Astrocyte (in vitro differentiated cells and primary cell): ENCODE measurements around the gene PDE3A. TPM values are rescaled to one million over a fixed set of nuclear protein-coding genes. Genes with fewer than 3 reads are reported as not detected.

Experiments
- DNase-seq: peaks from one replicate; pipeline ENCODE4 v3.0.0-alpha.2; 2010; ENCODE audit warnings: low read depth
- FAIRE-seq: peaks from 2 replicates; lab custom pipeline; 2011; peaks lifted over from hg19 to GRCh38; lab: Jason Lieb, UNC
- H2AFZ ChIP-seq: 2 replicates; pipeline ENCODE4 v1.6.0; 2012; ENCODE audit warnings: low read depth, low read length, inconsistent platforms
- H3K27ac ChIP-seq: 2 replicates; pipeline ENCODE4 v1.5.1; 2011; ENCODE audit warnings: low read depth, low read length, inconsistent platforms
- H3K27me3 ChIP-seq: 2 replicates; pipeline ENCODE4 v1.6.0; 2011; ENCODE audit warnings: low read length, inconsistent platforms; ENCODE audit not compliant: insufficient read depth
- H3K36me3 ChIP-seq: 2 replicates; pipeline ENCODE4 v1.5.1; 2011; ENCODE audit warnings: low read length, inconsistent platforms; ENCODE audit not compliant: insufficient read depth
- H3K4me1 ChIP-seq: 2 replicates; pipeline ENCODE4 v1.5.1; 2011; ENCODE audit warnings: low read length, inconsistent platforms; ENCODE audit not compliant: insufficient read depth
- H3K4me2 ChIP-seq: 2 replicates; pipeline ENCODE4 v1.6.0; 2012; ENCODE audit warnings: low read length, inconsistent platforms
- H3K4me3 ChIP-seq: 2 replicates; pipeline ENCODE4 v1.5.1; 2011; ENCODE audit warnings: low read depth, mild to moderate bottlenecking, low read length, inconsistent platforms; ENCODE audit not compliant: insufficient read depth
- H3K79me2 ChIP-seq: 2 replicates; pipeline ENCODE4 v1.6.0; 2012; ENCODE audit warnings: mild to moderate bottlenecking, low read length, inconsistent platforms; ENCODE audit not compliant: insufficient read depth
- H3K9ac ChIP-seq: 2 replicates; pipeline ENCODE4 v1.6.0; 2012; ENCODE audit warnings: mild to moderate bottlenecking, low read length, inconsistent platforms
- H3K9me3 ChIP-seq: 2 replicates; pipeline ENCODE4 v1.5.1; 2012; ENCODE audit warnings: low read depth, mild to moderate bottlenecking, low read length, inconsistent platforms; ENCODE audit not compliant: insufficient read depth
- H4K20me1 ChIP-seq: 2 replicates; pipeline ENCODE4 v1.6.0; 2012; ENCODE audit warnings: low read length, inconsistent platforms; ENCODE audit not compliant: insufficient read depth
- H3K27ac Mint-ChIP-seq: one replicate; pipeline ENCODE4 v1.8.0; 2021; ENCODE audit warnings: mild to moderate bottlenecking, mixed read lengths; ENCODE audit not compliant: unreplicated experiment
- H3K27me3 Mint-ChIP-seq: one replicate; pipeline ENCODE4 v1.8.0; 2021; ENCODE audit warnings: low read depth, mixed read lengths; ENCODE audit not compliant: unreplicated experiment
- H3K36me3 Mint-ChIP-seq: one replicate; pipeline ENCODE4 v1.8.0; 2021; ENCODE audit warnings: low read depth, mixed read lengths; ENCODE audit not compliant: unreplicated experiment
- H3K4me1 Mint-ChIP-seq: one replicate; pipeline ENCODE4 v1.8.0; 2021; ENCODE audit warnings: low read depth, mixed read lengths; ENCODE audit not compliant: unreplicated experiment
- H3K4me3 Mint-ChIP-seq: one replicate; pipeline ENCODE4 v1.8.0; 2021; ENCODE audit warnings: mild to moderate bottlenecking, moderate library complexity, mixed read lengths; ENCODE audit not compliant: unreplicated experiment
- H3K9me3 Mint-ChIP-seq: one replicate; pipeline ENCODE4 v1.8.0; 2021; ENCODE audit warnings: mild to moderate bottlenecking, mixed read lengths; ENCODE audit not compliant: unreplicated experiment
- EZH2 ChIP-seq: IDR thresholded peaks from 2 replicates; pipeline ENCODE4 v1.6.1; 2012; ENCODE audit warnings: mild to moderate bottlenecking, low read length, inconsistent platforms; ENCODE audit not compliant: insufficient read depth
- total RNA-seq: library from RNA; stranded (reverse); gene quantifications from 2 replicates; pipeline ENCODE4 v1.2.1, GENCODE V29; 2021
- TF ChIP-seq, protein P1 (sequence below): IDR thresholded peaks from 2 replicates; pipeline ENCODE4 v1.5.1; 2011; ENCODE audit warnings: low read depth, mild to moderate bottlenecking, inconsistent platforms, low read length, moderate library complexity; ENCODE audit not compliant: insufficient read depth

The PDE3A gene
- total RNA-seq, 1 donor from 2014 or later: 1.7 TPM

DNA sequence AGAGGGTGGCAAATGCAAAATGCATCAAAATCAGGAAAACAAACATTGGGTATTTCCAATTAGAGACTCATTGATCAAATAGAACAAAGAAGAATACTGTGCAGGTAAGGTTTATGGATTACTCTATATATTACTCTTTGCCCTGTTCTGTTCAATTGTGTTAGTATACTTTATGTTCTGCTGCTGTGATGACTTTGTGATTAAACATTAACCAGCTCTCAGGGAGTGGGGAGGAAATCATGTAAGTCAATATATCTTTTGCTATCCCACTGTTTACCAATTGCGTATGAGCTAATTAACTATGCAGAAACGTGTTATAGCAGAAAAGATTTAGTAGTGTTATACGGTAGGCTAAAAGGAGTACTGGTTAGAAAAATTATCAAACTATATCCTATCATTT lies 129.4 kb downstream of the PDE3A start:
- H3K9me3 Mint-ChIP-seq: no peaks in the 10 kb centered on the region
- no peaks in the 10 kb centered on the region for H3K36me3 Mint-ChIP-seq
- Histone ChIP-seq H4K20me1 (no peaks in the 10 kb centered on the region), H3K4me3 (no peak overlapping the region), H3K4me2 (no peak overlapping the region), H2AFZ (no peak overlapping the region), H3K79me2 (no peaks in the 10 kb centered on the region), H3K9me3 (no peaks in the 10 kb centered on the region), H3K9ac (no peak overlapping the region), H3K4me1 (peaks cover 14% of the 10 kb centered on the region), H3K27ac (no peak overlapping the region), H3K36me3 (no peaks in the 10 kb centered on the region), H3K27me3 (no peaks in the 10 kb centered on the region)
- no peaks in the 10 kb centered on the region for H3K27me3 Mint-ChIP-seq
- no peak for TF ChIP-seq EZH2
- TF ChIP-seq, protein P1, sequence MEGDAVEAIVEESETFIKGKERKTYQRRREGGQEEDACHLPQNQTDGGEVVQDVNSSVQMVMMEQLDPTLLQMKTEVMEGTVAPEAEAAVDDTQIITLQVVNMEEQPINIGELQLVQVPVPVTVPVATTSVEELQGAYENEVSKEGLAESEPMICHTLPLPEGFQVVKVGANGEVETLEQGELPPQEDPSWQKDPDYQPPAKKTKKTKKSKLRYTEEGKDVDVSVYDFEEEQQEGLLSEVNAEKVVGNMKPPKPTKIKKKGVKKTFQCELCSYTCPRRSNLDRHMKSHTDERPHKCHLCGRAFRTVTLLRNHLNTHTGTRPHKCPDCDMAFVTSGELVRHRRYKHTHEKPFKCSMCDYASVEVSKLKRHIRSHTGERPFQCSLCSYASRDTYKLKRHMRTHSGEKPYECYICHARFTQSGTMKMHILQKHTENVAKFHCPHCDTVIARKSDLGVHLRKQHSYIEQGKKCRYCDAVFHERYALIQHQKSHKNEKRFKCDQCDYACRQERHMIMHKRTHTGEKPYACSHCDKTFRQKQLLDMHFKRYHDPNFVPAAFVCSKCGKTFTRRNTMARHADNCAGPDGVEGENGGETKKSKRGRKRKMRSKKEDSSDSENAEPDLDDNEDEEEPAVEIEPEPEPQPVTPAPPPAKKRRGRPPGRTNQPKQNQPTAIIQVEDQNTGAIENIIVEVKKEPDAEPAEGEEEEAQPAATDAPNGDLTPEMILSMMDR: no peak
- H3K4me3 Mint-ChIP-seq: no peak overlapping the region
- no peak for DNase-seq
- H3K4me1 Mint-ChIP-seq: no peaks in the 10 kb centered on the region
- no peak for FAIRE-seq
- H3K27ac Mint-ChIP-seq: no peak overlapping the region

DNA sequence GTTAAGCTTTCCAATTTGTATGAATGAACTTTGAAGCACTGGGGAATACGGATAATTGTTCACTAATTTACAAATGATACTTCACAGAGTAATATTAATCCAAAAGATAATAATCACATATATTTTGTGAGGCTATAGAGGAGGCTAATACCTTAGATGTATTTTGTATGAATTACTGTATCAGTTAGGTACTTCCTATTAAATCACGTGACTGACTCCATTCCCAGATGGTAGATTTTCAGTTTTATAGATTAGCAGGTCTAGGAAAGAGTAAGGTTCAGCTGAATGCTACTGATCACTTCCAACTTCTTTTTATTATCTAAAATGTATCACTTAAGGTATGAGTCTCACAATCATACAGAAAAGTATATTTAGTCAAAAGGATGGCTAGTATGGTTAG lies 133.6 kb downstream of the PDE3A start:
- TF ChIP-seq, protein P1: no peak
- no peak for TF ChIP-seq EZH2
- DNase-seq (no peak), FAIRE-seq (no peak)
- Histone ChIP-seq H3K4me2 (no peak overlapping the region), H3K4me3 (no peak overlapping the region), H3K36me3 (no peaks in the 10 kb centered on the region), H3K27me3 (no peaks in the 10 kb centered on the region), H3K4me1 (peaks cover 3% of the 10 kb centered on the region), H3K9ac (no peak overlapping the region), H4K20me1 (no peaks in the 10 kb centered on the region), H3K79me2 (no peaks in the 10 kb centered on the region), H2AFZ (no peak overlapping the region), H3K9me3 (no peaks in the 10 kb centered on the region), H3K27ac (no peak overlapping the region)
- no peaks in the 10 kb centered on the region for H3K27me3 Mint-ChIP-seq
- H3K4me1 Mint-ChIP-seq: no peaks in the 10 kb centered on the region
- H3K9me3 Mint-ChIP-seq: no peaks in the 10 kb centered on the region
- H3K4me3 Mint-ChIP-seq: no peak overlapping the region
- no peaks in the 10 kb centered on the region for H3K36me3 Mint-ChIP-seq
- no peak overlapping the region for H3K27ac Mint-ChIP-seq

DNA sequence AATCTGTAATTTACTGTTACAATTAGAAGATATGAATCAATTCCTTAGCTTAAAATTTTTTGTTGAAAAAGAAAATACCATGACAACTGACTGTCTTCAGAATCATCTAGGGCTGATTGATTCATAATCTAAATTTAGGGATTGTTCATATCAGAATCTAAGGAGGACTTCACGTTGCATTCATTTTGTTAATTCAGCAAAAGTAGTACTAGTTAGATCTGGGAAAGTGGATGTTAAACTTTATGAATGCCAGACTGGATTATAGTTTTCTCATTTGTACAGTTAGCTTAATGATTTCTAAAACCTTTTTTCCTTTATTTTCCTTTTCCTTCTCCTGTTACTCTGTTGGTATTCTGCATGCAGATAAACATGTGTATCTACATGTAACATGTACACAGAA lies 135.5 kb downstream of the PDE3A start:
- TF ChIP-seq, protein P1: no peak
- TF ChIP-seq EZH2: no peak
- Histone ChIP-seq H3K27ac (no peak overlapping the region), H3K9me3 (no peaks in the 10 kb centered on the region), H3K36me3 (no peaks in the 10 kb centered on the region), H2AFZ (no peak overlapping the region), H4K20me1 (no peaks in the 10 kb centered on the region), H3K4me3 (no peak overlapping the region), H3K79me2 (no peaks in the 10 kb centered on the region), H3K4me2 (no peak overlapping the region), H3K27me3 (no peaks in the 10 kb centered on the region), H3K4me1 (peaks cover 3% of the 10 kb centered on the region), H3K9ac (no peak overlapping the region)
- FAIRE-seq: no peak
- Mint-ChIP-seq H3K27me3 (no peaks in the 10 kb centered on the region), H3K36me3 (no peaks in the 10 kb centered on the region), H3K9me3 (no peaks in the 10 kb centered on the region), H3K27ac (no peak overlapping the region), H3K4me3 (no peak overlapping the region), H3K4me1 (no peaks in the 10 kb centered on the region)
- no peak for DNase-seq
